SK-N-SH (cell line): ENCODE data around the gene GALNS. TPM values are rescaled to one million over a fixed set of nuclear protein-coding genes. Genes with fewer than 3 reads are reported as not detected.

Source experiments
- CTCF ChIA-PET: fragments of 300-600, 350-600 bp; formaldehyde crosslinking; extraction: SDS; loops from one replicate; lab custom pipeline; 2021; lab: Yijun Ruan, JAX
- POLR2A ChIA-PET: fragments of 350-600 bp; sonication (Branson Sonifier 250); formaldehyde crosslinking; extraction: SDS; loops from one replicate; lab custom pipeline; 2020; ENCODE audit warnings: antibody characterized with exemption, inconsistent platforms; lab: Yijun Ruan, JAX
- DNase-seq: peaks from one replicate; pipeline ENCODE4 v3.0.0; 2012
- H2AFZ ChIP-seq: fragments of 200-600 bp; sonication (generic); 2 replicates; pipeline ENCODE4 v1.8.1; 2016; ENCODE audit warnings: antibody characterized with exemption, mild to moderate bottlenecking, low read depth
- H3F3A ChIP-seq: fragments of 200-600 bp; sonication (generic); replicated peaks from 2 replicates; pipeline ENCODE3; 2016; ENCODE audit warnings: antibody characterized with exemption, mild to moderate bottlenecking; ENCODE audit not compliant: insufficient read depth
- H3K27ac ChIP-seq, 2 experiments: fragments of 200-500 bp in 1 of 2; fragments of 200-600 bp in 1 of 2; sonication (Bioruptor generic) in 1 of 2; sonication (generic), shearing (Covaris generic) in 1 of 2; 2 replicates each; pipeline versions ENCODE4 v1.5.1 to v1.6.1; 2014 to 2016; ENCODE audit warnings: low read depth in 2 of 2, inconsistent platforms in 1 of 2, low read length in 1 of 2, mild to moderate bottlenecking in 1 of 2, mixed read lengths in 1 of 2
- H3K27me3 ChIP-seq: fragments of 200-600 bp; sonication (generic), shearing (Covaris generic); 2 replicates; pipeline ENCODE4 v1.6.1; 2016; ENCODE audit warnings: mixed run types; ENCODE audit not compliant: insufficient read depth
- H3K36me3 ChIP-seq, 2 experiments: fragments of 200-500 bp in 1 of 2; fragments of 200-600 bp in 1 of 2; sonication (Bioruptor generic) in 1 of 2; sonication (generic) in 1 of 2; replicated peaks in 1 of 2; 2 replicates each; pipeline versions ENCODE3 to v1.5.1; 2014 to 2016; ENCODE audit warnings: low read length in 1 of 2, mild to moderate bottlenecking in 1 of 2; ENCODE audit not compliant: insufficient read depth in 2 of 2, control insufficient read depth in 1 of 2
- H3K4me1 ChIP-seq, 2 experiments: fragments of 200-500 bp in 1 of 2; fragments of 200-600 bp in 1 of 2; sonication (Bioruptor generic) in 1 of 2; sonication (generic), shearing (Covaris generic) in 1 of 2; 2 replicates each; pipeline versions ENCODE4 v1.5.1 to v1.6.1; 2014 to 2016; ENCODE audit warnings: low read depth in 1 of 2, low read length in 1 of 2, mixed run types in 1 of 2; ENCODE audit not compliant: insufficient read depth in 2 of 2, control insufficient read depth in 1 of 2
- H3K4me2 ChIP-seq: fragments of 200-600 bp; sonication (generic), shearing (Covaris generic); 2 replicates; pipeline ENCODE4 v1.6.1; 2017; ENCODE audit warnings: mixed run types
- H3K4me3 ChIP-seq, 2 experiments: fragments of 200-500 bp in 1 of 2; fragments of 200-600 bp in 1 of 2; sonication (Bioruptor generic) in 1 of 2; sonication (generic), shearing (Covaris generic) in 1 of 2; 2 replicates each; pipeline versions ENCODE4 v1.5.1 to v1.8.1; 2014 to 2016; ENCODE audit warnings: low read depth in 2 of 2, inconsistent platforms in 1 of 2, low read length in 1 of 2, mild to moderate bottlenecking in 1 of 2, mixed read lengths in 1 of 2, moderate library complexity in 1 of 2
- H3K79me2 ChIP-seq: fragments of 200-600 bp; sonication (generic); 2 replicates; pipeline ENCODE4 v1.8.1; 2017; ENCODE audit warnings: mild to moderate bottlenecking; ENCODE audit not compliant: insufficient read depth
- H3K9ac ChIP-seq: fragments of 200-600 bp; sonication (generic); 2 replicates; pipeline ENCODE4 v1.6.1; 2017; ENCODE audit warnings: mixed run types
- H3K9me2 ChIP-seq: fragments of 200-600 bp; sonication (generic); 2 replicates; pipeline ENCODE4 v1.6.1; 2017; ENCODE audit warnings: mixed run types
- H3K9me3 ChIP-seq: fragments of 200-600 bp; sonication (generic); 2 replicates; pipeline ENCODE4 v1.6.1; 2017; ENCODE audit warnings: mixed run types, mild to moderate bottlenecking, moderate library complexity
- H4K20me1 ChIP-seq: fragments of 200-600 bp; sonication (generic); 2 replicates; pipeline ENCODE4 v1.6.1; 2017; ENCODE audit warnings: mild to moderate bottlenecking, mixed run types; ENCODE audit not compliant: insufficient read depth
- CTCF ChIP-seq: fragments of 200-600 bp; sonication (generic); IDR thresholded peaks from 2 replicates; pipeline ENCODE4 v1.6.1; 2017; ENCODE audit warnings: antibody characterized with exemption, mild to moderate bottlenecking, moderate library complexity
- EP300 ChIP-seq, 2 experiments: IDR thresholded peaks; 2 replicates each; pipeline versions ENCODE4 v1.4.0 to v1.6.1; 2012; ENCODE audit warnings: borderline replicate concordance in 1 of 2, low read depth in 1 of 2, low read length in 1 of 2
- FOXJ3 ChIP-seq: sonication (generic); formaldehyde crosslinking; IDR thresholded peaks from 2 replicates; pipeline ENCODE4 v1.5.1; 2020; ENCODE audit warnings: mild to moderate bottlenecking, missing genetic modification reagents
- FOXM1 ChIP-seq: IDR thresholded peaks from 2 replicates; pipeline ENCODE4 v1.4.0; 2012; ENCODE audit warnings: low read depth, mild to moderate bottlenecking
- JUND ChIP-seq: IDR thresholded peaks from 2 replicates; pipeline ENCODE4 v1.4.0; 2012
- MXI1 ChIP-seq: IDR thresholded peaks from 2 replicates; pipeline ENCODE4 v1.6.1; 2012; ENCODE audit warnings: mild to moderate bottlenecking, low read depth, low read length, improper control_type of control experiment
- NFIC ChIP-seq: IDR thresholded peaks from 2 replicates; pipeline ENCODE4 v1.4.0; 2012; ENCODE audit warnings: borderline replicate concordance
- NRF1 ChIP-seq: IDR thresholded peaks from 2 replicates; pipeline ENCODE4 v1.6.1; 2012; ENCODE audit warnings: low read depth, mild to moderate bottlenecking, low read length
- POLR2AphosphoS5 ChIP-seq: IDR thresholded peaks from 2 replicates; pipeline ENCODE4 v1.6.1; 2012; ENCODE audit warnings: low read depth, low read length
- SIN3A ChIP-seq: IDR thresholded peaks from 2 replicates; pipeline ENCODE4 v1.6.1; 2012; ENCODE audit warnings: low read depth, mild to moderate bottlenecking, low read length, moderate library complexity, borderline replicate concordance
- TAF1 ChIP-seq: IDR thresholded peaks from 2 replicates; pipeline ENCODE4 v1.6.1; 2012; ENCODE audit warnings: low read depth, mild to moderate bottlenecking, low read length, moderate library complexity, borderline replicate concordance
- TCF12 ChIP-seq: IDR thresholded peaks from 2 replicates; pipeline ENCODE4 v1.4.0; 2012
- TEAD4 ChIP-seq: IDR thresholded peaks from 2 replicates; pipeline ENCODE4 v1.4.0; 2012; ENCODE audit warnings: mild to moderate bottlenecking, borderline replicate concordance; ENCODE audit not compliant: insufficient read depth
- ZBTB33 ChIP-seq: IDR thresholded peaks from 2 replicates; pipeline ENCODE4 v1.4.0; 2012; ENCODE audit warnings: low read depth, borderline replicate concordance
- WGBS: methylation state at CpG from one replicate; pipeline ENCODE4 v1.1.6; 2017; ENCODE audit warnings: low lambda C conversion rate; 5-methylcytosine and 5-hydroxymethylcytosine counted together
- polyA plus RNA-seq, 3 experiments: library from polyadenylated mRNA; depleted of rRNA; stranded (reverse); fragments of >200 nt; gene quantifications; 2 replicates each; pipeline ENCODE4 v1.2.3, GENCODE V29; 2012
- TF ChIP-seq, protein P1 (sequence below): IDR thresholded peaks from 2 replicates; pipeline ENCODE4 v1.6.1; 2012; ENCODE audit warnings: mild to moderate bottlenecking, low read depth, low read length, moderate library complexity
- TF ChIP-seq, protein P2 (sequence below): fragments of 150-350 bp; IDR thresholded peaks from 2 replicates; pipeline ENCODE4 v1.6.1; 2016; ENCODE audit warnings: mild to moderate bottlenecking, low read depth, low read length
- TF ChIP-seq, protein P3 (sequence below): IDR thresholded peaks from 2 replicates; pipeline ENCODE4 v1.4.0; 2012; ENCODE audit warnings: low read depth, borderline replicate concordance
- TF ChIP-seq, protein P4 (sequence below): IDR thresholded peaks from 2 replicates; pipeline ENCODE4 v1.4.0; 2012; ENCODE audit warnings: low read depth

Gene GALNS
- polyA plus RNA-seq, 1 of the 3 experiments (the other 2 are of a cell fraction): 16.5 TPM

DNA sequence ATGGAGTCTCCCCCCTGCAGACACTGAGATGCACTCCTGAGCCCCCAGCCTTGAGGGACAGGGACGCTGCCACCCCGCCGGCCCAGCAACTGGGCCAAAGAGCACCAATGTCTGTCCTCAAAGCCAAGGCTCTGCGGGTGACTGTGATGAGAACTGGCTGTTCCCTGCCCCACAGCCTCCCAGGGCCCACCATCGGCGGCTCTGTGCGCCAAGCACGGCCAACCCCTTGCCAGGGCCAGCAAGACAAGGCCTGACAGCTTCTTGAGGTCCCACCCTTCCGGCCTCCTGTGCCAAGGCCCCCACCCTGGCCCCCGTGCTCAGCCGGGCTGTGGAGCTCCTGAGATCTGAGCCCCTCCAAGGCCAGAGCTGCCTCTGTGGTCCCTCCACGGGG lies 43.9 kb upstream of the GALNS start:
- H3F3A ChIP-seq: no peaks in the 10 kb centered on the region
- TF ChIP-seq TCF12 (no peak), JUND (no peak), ZBTB33 (no peak), EP300 (IDR thresholded peaks at IDR 0.05; ENCODE audit: borderline replicate concordance in 1 of 2, low read depth in 1 of 2, low read length in 1 of 2) (no peak), POLR2AphosphoS5 (no peak), TEAD4 (no peak), FOXM1 (no peak), NFIC (no peak), TAF1 (no peak), CTCF (no peak), SIN3A (no peak), NRF1 (no peak), MXI1 (no peak), FOXJ3 (CRISPR knock-in tag) (no peak)
- TF ChIP-seq, protein P1, sequence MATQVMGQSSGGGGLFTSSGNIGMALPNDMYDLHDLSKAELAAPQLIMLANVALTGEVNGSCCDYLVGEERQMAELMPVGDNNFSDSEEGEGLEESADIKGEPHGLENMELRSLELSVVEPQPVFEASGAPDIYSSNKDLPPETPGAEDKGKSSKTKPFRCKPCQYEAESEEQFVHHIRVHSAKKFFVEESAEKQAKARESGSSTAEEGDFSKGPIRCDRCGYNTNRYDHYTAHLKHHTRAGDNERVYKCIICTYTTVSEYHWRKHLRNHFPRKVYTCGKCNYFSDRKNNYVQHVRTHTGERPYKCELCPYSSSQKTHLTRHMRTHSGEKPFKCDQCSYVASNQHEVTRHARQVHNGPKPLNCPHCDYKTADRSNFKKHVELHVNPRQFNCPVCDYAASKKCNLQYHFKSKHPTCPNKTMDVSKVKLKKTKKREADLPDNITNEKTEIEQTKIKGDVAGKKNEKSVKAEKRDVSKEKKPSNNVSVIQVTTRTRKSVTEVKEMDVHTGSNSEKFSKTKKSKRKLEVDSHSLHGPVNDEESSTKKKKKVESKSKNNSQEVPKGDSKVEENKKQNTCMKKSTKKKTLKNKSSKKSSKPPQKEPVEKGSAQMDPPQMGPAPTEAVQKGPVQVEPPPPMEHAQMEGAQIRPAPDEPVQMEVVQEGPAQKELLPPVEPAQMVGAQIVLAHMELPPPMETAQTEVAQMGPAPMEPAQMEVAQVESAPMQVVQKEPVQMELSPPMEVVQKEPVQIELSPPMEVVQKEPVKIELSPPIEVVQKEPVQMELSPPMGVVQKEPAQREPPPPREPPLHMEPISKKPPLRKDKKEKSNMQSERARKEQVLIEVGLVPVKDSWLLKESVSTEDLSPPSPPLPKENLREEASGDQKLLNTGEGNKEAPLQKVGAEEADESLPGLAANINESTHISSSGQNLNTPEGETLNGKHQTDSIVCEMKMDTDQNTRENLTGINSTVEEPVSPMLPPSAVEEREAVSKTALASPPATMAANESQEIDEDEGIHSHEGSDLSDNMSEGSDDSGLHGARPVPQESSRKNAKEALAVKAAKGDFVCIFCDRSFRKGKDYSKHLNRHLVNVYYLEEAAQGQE: no peak
- TF ChIP-seq, protein P2, sequence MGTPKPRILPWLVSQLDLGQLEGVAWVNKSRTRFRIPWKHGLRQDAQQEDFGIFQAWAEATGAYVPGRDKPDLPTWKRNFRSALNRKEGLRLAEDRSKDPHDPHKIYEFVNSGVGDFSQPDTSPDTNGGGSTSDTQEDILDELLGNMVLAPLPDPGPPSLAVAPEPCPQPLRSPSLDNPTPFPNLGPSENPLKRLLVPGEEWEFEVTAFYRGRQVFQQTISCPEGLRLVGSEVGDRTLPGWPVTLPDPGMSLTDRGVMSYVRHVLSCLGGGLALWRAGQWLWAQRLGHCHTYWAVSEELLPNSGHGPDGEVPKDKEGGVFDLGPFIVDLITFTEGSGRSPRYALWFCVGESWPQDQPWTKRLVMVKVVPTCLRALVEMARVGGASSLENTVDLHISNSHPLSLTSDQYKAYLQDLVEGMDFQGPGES: no peak
- TF ChIP-seq, protein P3, sequence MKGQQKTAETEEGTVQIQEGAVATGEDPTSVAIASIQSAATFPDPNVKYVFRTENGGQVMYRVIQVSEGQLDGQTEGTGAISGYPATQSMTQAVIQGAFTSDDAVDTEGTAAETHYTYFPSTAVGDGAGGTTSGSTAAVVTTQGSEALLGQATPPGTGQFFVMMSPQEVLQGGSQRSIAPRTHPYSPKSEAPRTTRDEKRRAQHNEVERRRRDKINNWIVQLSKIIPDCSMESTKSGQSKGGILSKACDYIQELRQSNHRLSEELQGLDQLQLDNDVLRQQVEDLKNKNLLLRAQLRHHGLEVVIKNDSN: no peak
- TF ChIP-seq, protein P4, sequence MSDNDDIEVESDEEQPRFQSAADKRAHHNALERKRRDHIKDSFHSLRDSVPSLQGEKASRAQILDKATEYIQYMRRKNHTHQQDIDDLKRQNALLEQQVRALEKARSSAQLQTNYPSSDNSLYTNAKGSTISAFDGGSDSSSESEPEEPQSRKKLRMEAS: no peak
- POLR2A ChIA-PET: no interaction called here
- H3K9me3 ChIP-seq: no peaks in the 10 kb centered on the region
- H3K9me2 ChIP-seq: no peaks in the 10 kb centered on the region
- peaks cover 67% of the 10 kb centered on the region for H3K27me3 ChIP-seq
- H3K4me1 ChIP-seq: no peaks in the 10 kb centered on the region; a peak in 1 of 4 replicates
- H3K9ac ChIP-seq: no peak overlapping the region
- CTCF ChIA-PET: interaction anchor here (0.6 to 1.2 kb wide), 4 partner anchors 22 to 266 kb away, joined by 3 to 4 read pairs (median 3); no protein-coding TSS in a partner anchor
- H3K27ac ChIP-seq: no peak overlapping the region
- no CpG with 5 or more reads among the region's 12 CpGs for WGBS
- H2AFZ ChIP-seq: no peak overlapping the region
- no peaks in the 10 kb centered on the region for H3K36me3 ChIP-seq
- H3K79me2 ChIP-seq: no peaks in the 10 kb centered on the region
- no peaks in the 10 kb centered on the region for H4K20me1 ChIP-seq
- H3K4me3 ChIP-seq: no peak overlapping the region
- no peak for DNase-seq
- H3K4me2 ChIP-seq: no peak overlapping the region
